HCT116 (cell line): ENCODE data around the gene COL5A1. TPM values are rescaled to one million over a fixed set of nuclear protein-coding genes. Genes with fewer than 3 reads are reported as not detected.

Source experiments
- ATAC-seq: fragments of 200-7000 bp; cut with Tn5 transposase; 2 replicates; pipeline ENCODE4 v1.9.1; 2020; ENCODE audit warnings: mild to moderate bottlenecking, moderate library complexity
- BruUV-seq: library from RNA; stranded (reverse); fragments of 400-500 nt; replicated peaks from 2 replicates; lab custom pipeline; 2021; lab: Mats Ljungman, UMichigan
- CTCF ChIA-PET: fragments of 300-600 bp; sonication (Branson Sonifier 250); formaldehyde crosslinking; loops from one replicate; lab custom pipeline; 2021; ENCODE audit warnings: antibody characterized with exemption; lab: Charles Lee
- POLR2A ChIA-PET: fragments of 300-600, 350-600 bp; sonication (Branson Sonifier 250); formaldehyde crosslinking; loops from one replicate; lab custom pipeline; 2021; ENCODE audit warnings: antibody characterized with exemption; lab: Charles Lee
- RAD21 ChIA-PET, 2 experiments: fragments of 300-600 bp; sonication (Branson Sonifier 250); formaldehyde crosslinking; loops; one replicate each; lab custom pipeline; 2023; ENCODE audit warnings: low total read pairs in 2 of 2; ENCODE audit not compliant: uncharacterized antibody in 2 of 2, unreplicated experiment in 2 of 2, low non-redundant PET in 1 of 2; lab: Charles Lee
- DNase-seq: peaks from one replicate; pipeline ENCODE4 v3.0.0-alpha.2; 2010; ENCODE audit warnings: low read depth, low spot score
- H2AFZ ChIP-seq: fragments of 200-600 bp; shearing (Covaris generic), sonication (generic); 2 replicates; pipeline ENCODE4 v1.6.1; 2017; ENCODE audit warnings: low read depth, mixed run types, mixed read lengths, antibody characterized with exemption, low read length; ENCODE audit not compliant: poor library complexity, severe bottlenecking
- H3K27ac ChIP-seq: 2 replicates; pipeline ENCODE4 v1.5.1; 2012; ENCODE audit warnings: low read depth, low read length
- H3K27me3 ChIP-seq: fragments of 200-600 bp; sonication (generic); 2 replicates; pipeline ENCODE4 v1.6.1; 2016; ENCODE audit warnings: mixed run types, low read length, mixed read lengths; ENCODE audit not compliant: insufficient read depth
- H3K36me3 ChIP-seq, 2 experiments: fragments of 200-500 bp in 1 of 2; fragments of 200-600 bp in 1 of 2; sonication (Bioruptor generic) in 1 of 2; sonication (generic) in 1 of 2; 2 replicates each; pipeline versions ENCODE4 v1.5.1 to v1.6.1; 2014 to 2016; ENCODE audit warnings: low read length in 2 of 2, inconsistent platforms in 1 of 2, mixed read lengths in 1 of 2, mixed run types in 1 of 2; ENCODE audit not compliant: insufficient read depth in 2 of 2, control insufficient read depth in 1 of 2
- H3K4me1 ChIP-seq, 2 experiments: fragments of 200-600 bp in 1 of 2; sonication (generic) in 1 of 2; 2 replicates each; pipeline versions ENCODE4 v1.5.1 to v1.6.1; 2012 to 2017; ENCODE audit warnings: low read length in 2 of 2, inconsistent platforms in 1 of 2, mild to moderate bottlenecking in 1 of 2, mixed read lengths in 1 of 2, mixed run types in 1 of 2, moderate library complexity in 1 of 2; ENCODE audit not compliant: insufficient read depth in 2 of 2, control insufficient read depth in 1 of 2
- H3K4me2 ChIP-seq: fragments of 200-600 bp; sonication (generic); 2 replicates; pipeline ENCODE4 v1.6.1; 2017; ENCODE audit warnings: mixed run types, low read length, mixed read lengths
- H3K4me3 ChIP-seq, 2 experiments: fragments of 200-600 bp in 1 of 2; sonication (generic) in 1 of 2; replicated peaks in 1 of 2; 2 replicates each; pipeline ENCODE4 v1.5.1; 2011 to 2016; ENCODE audit warnings: low read length in 2 of 2, control low read depth in 1 of 2, low read depth in 1 of 2, mild to moderate bottlenecking in 1 of 2, mixed read lengths in 1 of 2, mixed run types in 1 of 2
- H3K79me2 ChIP-seq: fragments of 200-600 bp; sonication (generic); 2 replicates; pipeline ENCODE4 v1.6.1; 2017; ENCODE audit warnings: mild to moderate bottlenecking, mixed run types, low read length, moderate library complexity, mixed read lengths; ENCODE audit not compliant: insufficient read depth
- H3K9ac ChIP-seq: fragments of 200-600 bp; sonication (generic); 2 replicates; pipeline ENCODE4 v1.6.1; 2016; ENCODE audit warnings: low read length, mixed read lengths
- H3K9me2 ChIP-seq: fragments of 200-600 bp; sonication (generic), shearing (Covaris generic); 2 replicates; pipeline ENCODE4 v1.6.1; 2017; ENCODE audit warnings: mixed run types, mild to moderate bottlenecking, moderate library complexity; ENCODE audit not compliant: insufficient read depth
- H3K9me3 ChIP-seq, 2 experiments: fragments of 200-500 bp in 1 of 2; fragments of 200-600 bp in 1 of 2; sonication (Bioruptor generic) in 1 of 2; sonication (generic) in 1 of 2; 2 replicates each; pipeline ENCODE4 v1.6.1; 2014 to 2017; ENCODE audit warnings: low read length in 2 of 2, mixed read lengths in 2 of 2, inconsistent platforms in 1 of 2, low read depth in 1 of 2, mild to moderate bottlenecking in 1 of 2, mixed run types in 1 of 2, moderate library complexity in 1 of 2; ENCODE audit not compliant: control insufficient read depth in 1 of 2, insufficient read depth in 1 of 2
- H4K20me1 ChIP-seq: fragments of 200-600 bp; sonication (generic), shearing (Covaris generic); 2 replicates; pipeline ENCODE4 v1.6.1; 2017; ENCODE audit warnings: mixed run types, mild to moderate bottlenecking, moderate library complexity; ENCODE audit not compliant: insufficient read depth
- ATF3 ChIP-seq: IDR thresholded peaks from 2 replicates; pipeline ENCODE4 v1.6.1; 2012
- FOSL1 ChIP-seq: IDR thresholded peaks from 2 replicates; pipeline ENCODE4 v1.6.1; 2012; ENCODE audit warnings: low read depth
- RAD21 ChIP-seq: IDR thresholded peaks from 2 replicates; pipeline ENCODE4 v1.6.1; 2012; ENCODE audit warnings: low read depth, mild to moderate bottlenecking
- REST ChIP-seq: IDR thresholded peaks from 2 replicates; pipeline ENCODE4 v1.6.1; 2012; ENCODE audit warnings: low read depth
- SP1 ChIP-seq: IDR thresholded peaks from 2 replicates; pipeline ENCODE4 v1.6.1; 2012; ENCODE audit warnings: low read depth
- SRF ChIP-seq: IDR thresholded peaks from 2 replicates; pipeline ENCODE4 v1.6.1; 2012; ENCODE audit warnings: low read depth
- TCF7L2 ChIP-seq: IDR thresholded peaks from 2 replicates; pipeline ENCODE4 v1.7.0; 2011; ENCODE audit warnings: borderline replicate concordance, inconsistent platforms; ENCODE audit not compliant: insufficient read depth, insufficient read length; ENCODE audit errors: extremely low read depth
- YY1 ChIP-seq: IDR thresholded peaks from 2 replicates; pipeline ENCODE4 v1.6.1; 2011; ENCODE audit warnings: low read length, low read depth, moderate library complexity, mild to moderate bottlenecking; ENCODE audit not compliant: insufficient replicate concordance; ENCODE audit errors: extremely low read depth
- ZFX ChIP-seq: fragments of 450-650 bp; IDR thresholded peaks from 2 replicates; pipeline ENCODE4 v1.6.1; 2017
- ZNF274 ChIP-seq: fragments of 200-500 bp; sonication (Bioruptor generic); IDR thresholded peaks from 2 replicates; pipeline ENCODE4 v1.6.1; 2014; ENCODE audit warnings: mild to moderate bottlenecking, low read depth, low read length, inconsistent platforms
- intact Hi-C: fragments of 100-400 bp; cut with micrococcal nuclease; formaldehyde crosslinking; loops from 2 replicates; pipeline ENCODE4 v1.10.0; 2022
- total RNA-seq: library from RNA; stranded (reverse); gene quantifications from one replicate; pipeline ENCODE4 v1.2.1, GENCODE V29; 2021; ENCODE audit not compliant: unreplicated experiment
- TF ChIP-seq, protein P1 (sequence below): IDR thresholded peaks from 2 replicates; pipeline ENCODE4 v1.6.1; 2011; ENCODE audit warnings: mild to moderate bottlenecking, low read length, moderate library complexity; ENCODE audit not compliant: insufficient replicate concordance; ENCODE audit errors: extremely low read depth
- TF ChIP-seq, protein P2 (sequence below), 3 experiments: fragments of 200-600 bp in 1 of 3; sonication (generic) in 1 of 3; IDR thresholded peaks in 2 of 3; conservative IDR thresholded peaks in 1 of 3; 2 replicates each; pipeline ENCODE4 v1.5.1; 2012 to 2017; ENCODE audit warnings: low read depth in 2 of 3, low read length in 2 of 3, antibody characterized with exemption in 1 of 3, borderline replicate concordance in 1 of 3, control low read depth in 1 of 3, mild to moderate bottlenecking in 1 of 3, mixed read lengths in 1 of 3, mixed run types in 1 of 3, moderate library complexity in 1 of 3; ENCODE audit not compliant: insufficient read depth in 1 of 3

Gene COL5A1
- total RNA-seq, 1 experiment from 2014 or later = 0.30 TPM

DNA sequence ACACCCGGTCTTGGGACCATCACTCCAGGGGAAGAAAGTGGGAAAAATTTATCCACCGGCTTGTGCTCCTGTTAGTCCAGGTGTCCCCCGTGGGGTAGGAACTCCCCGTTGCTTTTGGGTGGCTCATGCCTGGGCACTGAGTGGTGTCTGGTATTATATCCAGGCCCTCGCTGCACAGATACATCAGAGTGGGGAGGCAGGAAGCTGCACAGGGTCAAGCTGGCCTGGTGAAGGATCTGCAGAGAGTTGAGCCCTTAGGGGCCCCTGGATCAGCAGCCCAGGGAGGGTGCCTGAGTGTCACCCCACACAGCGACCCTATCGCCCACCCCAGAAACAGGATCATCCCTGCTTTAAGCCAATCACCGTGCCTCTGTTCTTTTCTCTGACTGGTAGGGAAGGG lies 24.4 kb upstream of the COL5A1 start:
- no peak for DNase-seq
- intact Hi-C loops = no loop called here
- no TSS peak for BruUV-seq
- no peak overlapping the region for H3K9ac ChIP-seq
- H3K9me2 ChIP-seq = no peaks in the 10 kb centered on the region
- no peak overlapping the region for H3K27ac ChIP-seq
- H3K9me3 ChIP-seq = peaks cover 8 to 17% of the 10 kb centered on the region in 2 experiments; a peak in 3 of 4 replicates
- H3K4me1 ChIP-seq = no peaks in the 10 kb centered on the region
- no peaks in the 10 kb centered on the region for H3K36me3 ChIP-seq
- TF ChIP-seq ATF3 (no peak), SRF (no peak), FOSL1 (no peak), YY1 (no peak), RAD21 (no peak)
- no peaks in the 10 kb centered on the region for H4K20me1 ChIP-seq
- RAD21 ChIA-PET = no interaction called here
- no peak overlapping the region for H3K4me3 ChIP-seq
- no peak overlapping the region for H3K4me2 ChIP-seq
- H2AFZ ChIP-seq = no peak overlapping the region
- H3K27me3 ChIP-seq = peaks cover 4% of the 10 kb centered on the region; the same call in 1 of the 2 replicates
- no peaks in the 10 kb centered on the region for H3K79me2 ChIP-seq
- CTCF ChIA-PET = no interaction called here
- POLR2A ChIA-PET = no interaction called here
- ATAC-seq = no peak

DNA sequence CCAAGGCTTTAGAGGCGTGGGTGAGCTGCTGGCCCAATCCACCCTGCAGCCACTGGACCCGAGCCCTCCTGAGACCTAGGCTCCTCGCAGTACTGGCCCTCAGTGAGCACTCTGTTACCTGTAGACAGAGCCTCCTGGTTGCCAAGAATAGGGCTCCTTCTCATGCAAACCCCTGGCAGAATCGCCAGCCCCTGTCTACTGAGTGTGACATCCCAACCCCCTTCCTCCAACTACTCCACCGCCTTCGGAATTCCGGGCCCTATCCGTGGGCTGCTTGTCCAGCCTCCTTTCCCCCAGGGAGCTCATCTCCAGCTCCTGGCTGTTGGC lies 23.8 kb upstream of the COL5A1 start:
- ChIA-PET RAD21 (no interaction called here), CTCF (no interaction called here), POLR2A (no interaction called here)
- Histone ChIP-seq H3K4me3 (no peak overlapping the region), H3K9me2 (no peaks in the 10 kb centered on the region), H3K36me3 (no peaks in the 10 kb centered on the region), H3K27me3 (peaks cover 4% of the 10 kb centered on the region; the same call in 1 of the 2 replicates), H4K20me1 (no peaks in the 10 kb centered on the region), H3K9me3 (peaks cover 8 to 17% of the 10 kb centered on the region in 2 experiments; a peak in 3 of 4 replicates), H2AFZ (no peak overlapping the region), H3K9ac (no peak overlapping the region), H3K4me1 (no peaks in the 10 kb centered on the region), H3K4me2 (no peak overlapping the region), H3K27ac (no peak overlapping the region), H3K79me2 (no peaks in the 10 kb centered on the region)
- no TSS peak for BruUV-seq
- intact Hi-C loops = no loop called here
- ATAC-seq (no peak), DNase-seq (no peak)
- TF ChIP-seq REST = no peak
- TF ChIP-seq, protein P1, sequence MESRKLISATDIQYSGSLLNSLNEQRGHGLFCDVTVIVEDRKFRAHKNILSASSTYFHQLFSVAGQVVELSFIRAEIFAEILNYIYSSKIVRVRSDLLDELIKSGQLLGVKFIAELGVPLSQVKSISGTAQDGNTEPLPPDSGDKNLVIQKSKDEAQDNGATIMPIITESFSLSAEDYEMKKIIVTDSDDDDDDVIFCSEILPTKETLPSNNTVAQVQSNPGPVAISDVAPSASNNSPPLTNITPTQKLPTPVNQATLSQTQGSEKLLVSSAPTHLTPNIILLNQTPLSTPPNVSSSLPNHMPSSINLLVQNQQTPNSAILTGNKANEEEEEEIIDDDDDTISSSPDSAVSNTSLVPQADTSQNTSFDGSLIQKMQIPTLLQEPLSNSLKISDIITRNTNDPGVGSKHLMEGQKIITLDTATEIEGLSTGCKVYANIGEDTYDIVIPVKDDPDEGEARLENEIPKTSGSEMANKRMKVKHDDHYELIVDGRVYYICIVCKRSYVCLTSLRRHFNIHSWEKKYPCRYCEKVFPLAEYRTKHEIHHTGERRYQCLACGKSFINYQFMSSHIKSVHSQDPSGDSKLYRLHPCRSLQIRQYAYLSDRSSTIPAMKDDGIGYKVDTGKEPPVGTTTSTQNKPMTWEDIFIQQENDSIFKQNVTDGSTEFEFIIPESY = no peak
- TF ChIP-seq, protein P2, sequence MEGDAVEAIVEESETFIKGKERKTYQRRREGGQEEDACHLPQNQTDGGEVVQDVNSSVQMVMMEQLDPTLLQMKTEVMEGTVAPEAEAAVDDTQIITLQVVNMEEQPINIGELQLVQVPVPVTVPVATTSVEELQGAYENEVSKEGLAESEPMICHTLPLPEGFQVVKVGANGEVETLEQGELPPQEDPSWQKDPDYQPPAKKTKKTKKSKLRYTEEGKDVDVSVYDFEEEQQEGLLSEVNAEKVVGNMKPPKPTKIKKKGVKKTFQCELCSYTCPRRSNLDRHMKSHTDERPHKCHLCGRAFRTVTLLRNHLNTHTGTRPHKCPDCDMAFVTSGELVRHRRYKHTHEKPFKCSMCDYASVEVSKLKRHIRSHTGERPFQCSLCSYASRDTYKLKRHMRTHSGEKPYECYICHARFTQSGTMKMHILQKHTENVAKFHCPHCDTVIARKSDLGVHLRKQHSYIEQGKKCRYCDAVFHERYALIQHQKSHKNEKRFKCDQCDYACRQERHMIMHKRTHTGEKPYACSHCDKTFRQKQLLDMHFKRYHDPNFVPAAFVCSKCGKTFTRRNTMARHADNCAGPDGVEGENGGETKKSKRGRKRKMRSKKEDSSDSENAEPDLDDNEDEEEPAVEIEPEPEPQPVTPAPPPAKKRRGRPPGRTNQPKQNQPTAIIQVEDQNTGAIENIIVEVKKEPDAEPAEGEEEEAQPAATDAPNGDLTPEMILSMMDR (IDR thresholded peaks at IDR 0.05 in 2 of 3, conservative IDR thresholded peaks at IDR 0.05 in 1 of 3; ENCODE audit: borderline replicate concordance in 1 of 3, insufficient read depth in 1 of 3, low read depth in 2 of 3, low read length in 2 of 3) = no peak
- TF ChIP-seq RAD21 = no peak
- no peak for TF ChIP-seq SRF
- TF ChIP-seq FOSL1 = no peak
- TF ChIP-seq TCF7L2 = no peak
- no peak for TF ChIP-seq SP1
- no peak for TF ChIP-seq ZNF274
- TF ChIP-seq ZFX = no peak
